ENCODE data around the gene NEMP1.
A peak's percentile ranks its signal among the peaks of the same experiment; 100 is the strongest.
"Not testable (repeated sequence)": the region's sequence is repeated elsewhere in the genome, so short reads cannot be mapped to it uniquely, and the experiment has no call there.

The NEMP1 gene

DNA sequence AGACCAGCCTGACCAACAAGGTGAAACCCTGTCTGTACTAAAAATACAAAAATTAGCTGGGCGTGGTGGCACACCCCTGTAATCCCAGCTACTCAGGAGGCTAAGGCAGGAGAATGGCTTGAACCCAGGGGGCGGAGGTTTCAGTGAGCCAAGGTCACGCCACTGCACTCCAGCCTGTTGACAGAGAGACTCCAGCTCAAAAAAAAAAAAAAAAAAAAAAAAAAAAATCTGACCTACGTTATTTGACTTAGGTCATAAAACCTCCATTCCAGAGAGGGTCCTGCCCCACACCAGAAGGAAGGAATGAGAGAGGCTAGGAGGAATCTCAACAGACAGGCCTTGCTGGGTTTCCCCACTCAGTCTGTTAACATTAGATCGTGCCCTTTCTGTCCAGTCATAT, 60.2 kb downstream of the NEMP1 start:
- ATAC-seq = not testable (repeated sequence)

GRCh38 chr12:57016348-57016747, 62.2 kb downstream of the NEMP1 start, which contains the start of gene TAC3:
TAC3 (minus strand) TSS chr12:57016529; CDS start chr12:57015797, 732 bp downstream.
- TF ChIP-seq CSDC2 (CRISPR knock-in tag; IDR thresholded peaks at IDR 0.05) (no peak), OSR1 (CRISPR knock-in tag; IDR thresholded peaks at IDR 0.05) (no peak), ZNF565 (CRISPR knock-in tag; conservative IDR thresholded peaks at IDR 0.05; ENCODE audit: low read depth) (no peak), ZNF8 (CRISPR knock-in tag; IDR thresholded peaks at IDR 0.05) (no peak), ZNF70 (CRISPR knock-in tag; IDR thresholded peaks at IDR 0.05) (no peak)
- TF ChIP-seq, protein P1, sequence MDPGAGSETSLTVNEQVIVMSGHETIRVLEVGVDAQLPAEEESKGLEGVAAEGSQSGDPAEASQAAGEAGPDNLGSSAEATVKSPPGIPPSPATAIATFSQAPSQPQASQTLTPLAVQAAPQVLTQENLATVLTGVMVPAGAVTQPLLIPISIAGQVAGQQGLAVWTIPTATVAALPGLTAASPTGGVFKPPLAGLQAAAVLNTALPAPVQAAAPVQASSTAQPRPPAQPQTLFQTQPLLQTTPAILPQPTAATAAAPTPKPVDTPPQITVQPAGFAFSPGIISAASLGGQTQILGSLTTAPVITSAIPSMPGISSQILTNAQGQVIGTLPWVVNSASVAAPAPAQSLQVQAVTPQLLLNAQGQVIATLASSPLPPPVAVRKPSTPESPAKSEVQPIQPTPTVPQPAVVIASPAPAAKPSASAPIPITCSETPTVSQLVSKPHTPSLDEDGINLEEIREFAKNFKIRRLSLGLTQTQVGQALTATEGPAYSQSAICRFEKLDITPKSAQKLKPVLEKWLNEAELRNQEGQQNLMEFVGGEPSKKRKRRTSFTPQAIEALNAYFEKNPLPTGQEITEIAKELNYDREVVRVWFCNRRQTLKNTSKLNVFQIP (CRISPR knock-in tag; IDR thresholded peaks at IDR 0.05; ENCODE audit: borderline replicate concordance, low read depth) = no peak
- ATAC-seq = peak; percentile 21; the same call in 1 of the 3 replicates

DNA sequence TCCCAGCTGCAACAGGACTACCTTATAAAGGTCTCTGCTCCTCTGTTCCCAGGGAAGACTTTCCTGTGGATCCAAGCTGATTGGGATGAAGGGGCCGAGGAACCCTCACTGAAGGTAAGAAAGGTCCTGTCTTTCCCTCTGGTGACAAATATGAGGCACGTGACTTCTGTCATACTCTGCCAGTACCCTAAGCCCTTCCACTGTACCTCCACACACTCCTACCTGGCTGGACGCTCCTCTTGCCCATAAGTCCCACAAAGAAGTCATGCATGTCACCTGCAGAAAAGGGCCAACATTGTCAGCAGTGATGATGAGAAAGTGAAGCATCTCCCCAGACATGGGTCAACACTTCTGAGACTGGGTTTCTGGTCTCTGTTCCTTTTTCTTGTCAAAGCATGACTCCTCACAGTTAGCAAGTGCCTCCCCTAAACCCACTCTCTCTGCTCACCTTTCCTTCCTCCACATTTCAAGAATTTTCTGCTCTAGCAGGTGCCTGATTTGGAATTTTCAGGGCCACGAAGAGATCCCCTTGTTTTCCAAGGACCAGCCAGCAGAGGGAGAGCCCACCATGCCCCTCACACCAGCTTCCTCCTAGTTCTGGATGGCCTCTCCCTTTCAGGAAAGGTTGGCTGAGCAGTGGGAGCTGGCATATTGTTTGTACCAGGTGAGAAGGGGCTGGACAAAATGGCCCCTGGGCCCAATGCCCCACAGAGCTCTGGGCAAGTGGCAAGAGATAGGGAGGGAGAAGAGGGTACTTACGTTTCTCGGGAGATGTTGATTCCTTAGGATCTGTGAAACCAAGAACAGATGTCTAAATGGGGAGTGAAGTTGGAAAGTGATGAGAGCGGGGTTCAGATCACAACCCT, 65.8 kb downstream of the NEMP1 start:
- no peak for ATAC-seq
- TF ChIP-seq ZNF8 (CRISPR knock-in tag; IDR thresholded peaks at IDR 0.05) = no peak
- TF ChIP-seq, protein P2, sequence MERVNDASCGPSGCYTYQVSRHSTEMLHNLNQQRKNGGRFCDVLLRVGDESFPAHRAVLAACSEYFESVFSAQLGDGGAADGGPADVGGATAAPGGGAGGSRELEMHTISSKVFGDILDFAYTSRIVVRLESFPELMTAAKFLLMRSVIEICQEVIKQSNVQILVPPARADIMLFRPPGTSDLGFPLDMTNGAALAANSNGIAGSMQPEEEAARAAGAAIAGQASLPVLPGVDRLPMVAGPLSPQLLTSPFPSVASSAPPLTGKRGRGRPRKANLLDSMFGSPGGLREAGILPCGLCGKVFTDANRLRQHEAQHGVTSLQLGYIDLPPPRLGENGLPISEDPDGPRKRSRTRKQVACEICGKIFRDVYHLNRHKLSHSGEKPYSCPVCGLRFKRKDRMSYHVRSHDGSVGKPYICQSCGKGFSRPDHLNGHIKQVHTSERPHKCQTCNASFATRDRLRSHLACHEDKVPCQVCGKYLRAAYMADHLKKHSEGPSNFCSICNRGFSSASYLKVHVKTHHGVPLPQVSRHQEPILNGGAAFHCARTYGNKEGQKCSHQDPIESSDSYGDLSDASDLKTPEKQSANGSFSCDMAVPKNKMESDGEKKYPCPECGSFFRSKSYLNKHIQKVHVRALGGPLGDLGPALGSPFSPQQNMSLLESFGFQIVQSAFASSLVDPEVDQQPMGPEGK (CRISPR knock-in tag; IDR thresholded peaks at IDR 0.05; ENCODE audit: borderline replicate concordance) = no peak
- no peak for TF ChIP-seq CSRNP3 (CRISPR knock-in tag; IDR thresholded peaks at IDR 0.05)
- TF ChIP-seq ZFP30 (CRISPR knock-in tag; IDR thresholded peaks at IDR 0.05) = no peak
- no peak for TF ChIP-seq RARB (CRISPR knock-in tag; IDR thresholded peaks at IDR 0.05)
- TF ChIP-seq CSDC2 (CRISPR knock-in tag; IDR thresholded peaks at IDR 0.05) = no peak
- no peak for TF ChIP-seq ARNTL (CRISPR knock-in tag; IDR thresholded peaks at IDR 0.05; ENCODE audit: borderline replicate concordance, low read depth)
- TF ChIP-seq ISL1 (CRISPR knock-in tag; IDR thresholded peaks at IDR 0.05) = no peak
- no peak for TF ChIP-seq ZNF565 (CRISPR knock-in tag; conservative IDR thresholded peaks at IDR 0.05; ENCODE audit: low read depth)
- no peak for TF ChIP-seq TCF4 (CRISPR knock-in tag; IDR thresholded peaks at IDR 0.05; ENCODE audit: borderline replicate concordance)
- no peak for TF ChIP-seq ZNF70 (CRISPR knock-in tag; IDR thresholded peaks at IDR 0.05)
- no peak for TF ChIP-seq OSR1 (CRISPR knock-in tag; IDR thresholded peaks at IDR 0.05)
- no peak for TF ChIP-seq GLIS3 (CRISPR knock-in tag; IDR thresholded peaks at IDR 0.05)
- no peak for TF ChIP-seq BACH2 (CRISPR knock-in tag; IDR thresholded peaks at IDR 0.05; ENCODE audit: borderline replicate concordance)
- TF ChIP-seq, protein P1 (CRISPR knock-in tag; IDR thresholded peaks at IDR 0.05; ENCODE audit: borderline replicate concordance, low read depth) = no peak
- TF ChIP-seq TOX (CRISPR knock-in tag; IDR thresholded peaks at IDR 0.05; ENCODE audit: borderline replicate concordance) = no peak
- TF ChIP-seq PPARA (CRISPR knock-in tag; IDR thresholded peaks at IDR 0.05; ENCODE audit: borderline replicate concordance) = no peak
- no peak for TF ChIP-seq TSHZ2 (CRISPR knock-in tag; IDR thresholded peaks at IDR 0.05)

All from SK-N-SH treated with all-trans-retinoic acid at 6 μM for 48 hours (cell line).